Fibroblast of the aortic adventitia (primary cell): ENCODE results near the gene ATP5F1A. TPM values are rescaled to one million over a fixed set of nuclear protein-coding genes. Genes with fewer than 3 reads are reported as not detected.

Experiments
- DNase-seq: peaks from one replicate; pipeline ENCODE4 v3.0.0-alpha.2; 2010; ENCODE audit warnings: low read depth
- H3K4me3 ChIP-seq: 2 replicates; pipeline ENCODE4 v1.5.1; 2011; ENCODE audit warnings: low read depth, mild to moderate bottlenecking, control low read depth, low read length, moderate library complexity
- small RNA-seq: library from RNA; depleted of rRNA; stranded (forward); fragments of <200 nt; gene quantifications from one replicate; pipeline ENCODE3, GENCODE V24; 2012
- total RNA-seq: library from RNA; depleted of rRNA; stranded (reverse); fragments of >200 nt; gene quantifications from 2 replicates; pipeline ENCODE4 v1.2.3, GENCODE V29; 2012; ENCODE audit warnings: low replicate concordance
- TF ChIP-seq, protein P1 (sequence below): IDR thresholded peaks from 2 replicates; pipeline ENCODE4 v1.5.1; 2011; ENCODE audit warnings: mild to moderate bottlenecking, low read length, control low read depth, inconsistent platforms; ENCODE audit not compliant: insufficient read depth

ATP5F1A gene
- total RNA-seq, 1 donor, result 609 TPM

- TF ChIP-seq, protein P1, sequence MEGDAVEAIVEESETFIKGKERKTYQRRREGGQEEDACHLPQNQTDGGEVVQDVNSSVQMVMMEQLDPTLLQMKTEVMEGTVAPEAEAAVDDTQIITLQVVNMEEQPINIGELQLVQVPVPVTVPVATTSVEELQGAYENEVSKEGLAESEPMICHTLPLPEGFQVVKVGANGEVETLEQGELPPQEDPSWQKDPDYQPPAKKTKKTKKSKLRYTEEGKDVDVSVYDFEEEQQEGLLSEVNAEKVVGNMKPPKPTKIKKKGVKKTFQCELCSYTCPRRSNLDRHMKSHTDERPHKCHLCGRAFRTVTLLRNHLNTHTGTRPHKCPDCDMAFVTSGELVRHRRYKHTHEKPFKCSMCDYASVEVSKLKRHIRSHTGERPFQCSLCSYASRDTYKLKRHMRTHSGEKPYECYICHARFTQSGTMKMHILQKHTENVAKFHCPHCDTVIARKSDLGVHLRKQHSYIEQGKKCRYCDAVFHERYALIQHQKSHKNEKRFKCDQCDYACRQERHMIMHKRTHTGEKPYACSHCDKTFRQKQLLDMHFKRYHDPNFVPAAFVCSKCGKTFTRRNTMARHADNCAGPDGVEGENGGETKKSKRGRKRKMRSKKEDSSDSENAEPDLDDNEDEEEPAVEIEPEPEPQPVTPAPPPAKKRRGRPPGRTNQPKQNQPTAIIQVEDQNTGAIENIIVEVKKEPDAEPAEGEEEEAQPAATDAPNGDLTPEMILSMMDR, result no peak
- peak; percentile 79 for DNase-seq
- H3K4me3 ChIP-seq, result no peak overlapping the region
These were observed 62.1 kb downstream of the ATP5F1A start for GRCh38 chr18:46035696-46036680.

GRCh38 chr18:46034230-46034629 lies 63.9 kb downstream of the ATP5F1A start:
- H3K4me3 ChIP-seq, result no peak overlapping the region
- DNase-seq, result peak; percentile 75
- TF ChIP-seq, protein P1, result no peak

GRCh38 chr18:46031741-46032140 lies 66.4 kb downstream of the ATP5F1A start:
- TF ChIP-seq, protein P1, result no peak
- H3K4me3 ChIP-seq, result no peak overlapping the region
- DNase-seq, result no peak

Small RNAs within 50 kb of the gene (small RNA-seq; reads per million reads assigned to genes)
- not detected for gene RNU6-1278P
- not detected for gene RNY4P37

Other genes with a start within 250 kb of the ATP5F1A start
- gene EPG5, start 131.0 kb downstream of the ATP5F1A start, total RNA-seq, result 14.6 and 66.3 TPM in 2 replicates
- gene PSTPIP2, start 26.0 kb downstream of the ATP5F1A start, total RNA-seq, result 2.0 and 6.4 TPM in 2 replicates
- gene HAUS1, start 6.1 kb upstream of the ATP5F1A start, total RNA-seq, result 22.2 and 54.7 TPM in 2 replicates